Spinal cord (tissue), 10 donors: ENCODE measurements around the gene OR1S2. TPM values are rescaled to one million over a fixed set of nuclear protein-coding genes. Genes with fewer than 3 reads are reported as not detected.
"Not testable (repeated sequence)": the region's sequence is repeated elsewhere in the genome, so short reads cannot be mapped to it uniquely, and the experiment has no call there.

Experiments used
- DNase-seq, 6 donors: peaks; one replicate each; pipeline versions ENCODE4 v3.0.0 to v3.0.0-alpha.2; 2013 to 2015; ENCODE audit warnings: low spot score in 6 of 6, low read depth in 4 of 6
- H3K27ac ChIP-seq: one replicate; pipeline ENCODE4 v1.5.1; 2013; ENCODE audit warnings: low read depth, low read length, control low read depth
- H3K27me3 ChIP-seq: one replicate; pipeline ENCODE4 v1.6.1; 2013; ENCODE audit warnings: low read length; ENCODE audit not compliant: control insufficient read depth, insufficient read depth
- H3K36me3 ChIP-seq: one replicate; pipeline ENCODE4 v1.6.1; 2013; ENCODE audit warnings: low read length; ENCODE audit not compliant: control insufficient read depth, insufficient read depth
- H3K4me1 ChIP-seq: one replicate; pipeline ENCODE4 v1.6.1; 2013; ENCODE audit warnings: low read length; ENCODE audit not compliant: control insufficient read depth, insufficient read depth
- H3K4me3 ChIP-seq: one replicate; pipeline ENCODE4 v1.5.1; 2013; ENCODE audit warnings: low read depth, low read length, control low read depth
- H3K9me3 ChIP-seq: one replicate; pipeline ENCODE4 v1.6.1; 2013; ENCODE audit warnings: low read length; ENCODE audit not compliant: control insufficient read depth, insufficient read depth
- WGBS: methylation state at CpG from one replicate; pipeline ENCODE4 v1.1.5; 2013; ENCODE audit warnings: missing lambda C conversion rate; ENCODE audit not compliant: insufficient coverage; 5-methylcytosine and 5-hydroxymethylcytosine counted together
- long read RNA-seq, 4 donors: transcript quantifications; one replicate each; lab custom pipeline, GENCODE V29; 2026
- polyA plus RNA-seq, 2 donors: library from polyadenylated mRNA; unstranded; fragments of 120-200 nt; gene quantifications; one replicate each; pipeline ENCODE4 v1.2.1, GENCODE V29; 2013; ENCODE audit not compliant: insufficient read length in 2 of 2
- total RNA-seq, 2 donors: library from RNA; depleted of rRNA in 1 of 2; stranded (reverse); fragments of 120-200 nt in 1 of 2; fragments of >200 nt in 1 of 2; gene quantifications; one replicate each; pipeline versions ENCODE4 v1.2.3 to v1.2.4, GENCODE V29; 2013 to 2014
- donor health status: healthy.

Gene OR1S2, protein sequence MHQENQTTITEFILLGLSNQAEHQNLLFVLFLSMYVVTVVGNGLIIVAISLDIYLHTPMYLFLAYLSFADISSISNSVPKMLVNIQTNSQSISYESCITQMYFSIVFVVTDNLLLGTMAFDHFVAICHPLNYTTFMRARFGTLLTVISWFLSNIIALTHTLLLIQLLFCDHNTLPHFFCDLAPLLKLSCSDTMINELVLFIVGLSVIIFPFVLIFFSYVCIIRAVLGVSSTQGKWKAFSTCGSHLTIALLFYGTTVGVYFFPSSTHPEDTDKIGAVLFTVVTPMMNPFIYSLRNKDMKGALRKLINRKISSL
- not detected for total RNA-seq
- polyA plus RNA-seq = not detected
- long read RNA-seq, donor 1 = 0 reads
- long read RNA-seq, donor 2 = 0 reads
- long read RNA-seq, donor 3 = 0 reads
- long read RNA-seq, donor 4 = 0 reads

DNA sequence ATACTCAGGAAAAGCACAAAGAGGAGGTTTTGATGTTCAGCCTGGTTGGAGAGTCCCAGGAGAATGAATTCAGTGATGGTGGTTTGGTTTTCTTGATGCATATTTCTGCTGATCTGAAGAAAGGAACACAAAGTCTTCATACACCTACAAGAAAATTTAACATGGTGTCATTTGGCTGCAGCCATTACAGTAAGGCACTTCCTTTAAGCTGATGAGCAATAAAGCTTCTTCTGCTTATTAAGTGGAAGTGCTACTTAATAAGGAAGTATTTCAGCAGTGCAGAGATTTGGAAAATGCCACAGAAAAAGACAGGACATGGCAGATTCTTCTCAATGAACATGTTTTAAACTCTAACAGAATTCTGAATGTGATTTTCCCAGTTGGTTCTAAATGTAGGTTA lies at the start of gene OR1S2:
Gene OR1S2 (minus strand): TSS at position 101 of the 400 bp plus-strand sequence. CDS start 0 bp downstream, at position 101.
- Histone ChIP-seq H3K4me1 (no peaks in the 10 kb centered on the region), H3K4me3 (no peak within 1 kb of the TSS), H3K27me3 (no peaks in the 10 kb centered on the region), H3K9me3 (no peaks in the 10 kb centered on the region), H3K36me3 (no peaks in the 10 kb centered on the region), H3K27ac (no peak within 1 kb of the TSS)
- DNase-seq = no peak

DNA sequence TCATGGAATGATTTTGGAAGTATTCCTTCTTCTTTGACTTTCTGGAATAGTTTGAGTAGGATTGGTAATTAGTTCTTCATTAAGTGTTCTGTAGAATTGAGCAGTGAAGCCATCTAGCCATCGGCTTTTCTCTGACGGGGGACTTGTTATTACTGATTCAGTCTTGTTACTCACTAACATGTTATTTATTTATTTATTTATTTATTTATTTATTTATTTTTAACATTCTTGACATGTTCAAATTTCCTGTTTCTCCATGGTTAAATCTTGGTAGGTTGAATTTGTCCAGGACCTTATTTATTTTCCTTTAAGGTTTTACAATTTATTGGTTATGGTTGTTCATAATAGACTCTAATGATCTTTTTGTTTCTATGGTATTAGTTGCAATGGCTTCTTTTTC lies 40.0 kb upstream of the OR1S2 start:
- H3K27ac ChIP-seq = no peak overlapping the region
- H3K27me3 ChIP-seq = no peaks in the 10 kb centered on the region
- no peak overlapping the region for H3K4me3 ChIP-seq
- peaks cover 6% of the 10 kb centered on the region for H3K9me3 ChIP-seq
- WGBS = no CpG with 5 or more reads among the region's 2 CpGs
- H3K36me3 ChIP-seq = no peaks in the 10 kb centered on the region
- no peaks in the 10 kb centered on the region for H3K4me1 ChIP-seq
- DNase-seq = no peak

DNA sequence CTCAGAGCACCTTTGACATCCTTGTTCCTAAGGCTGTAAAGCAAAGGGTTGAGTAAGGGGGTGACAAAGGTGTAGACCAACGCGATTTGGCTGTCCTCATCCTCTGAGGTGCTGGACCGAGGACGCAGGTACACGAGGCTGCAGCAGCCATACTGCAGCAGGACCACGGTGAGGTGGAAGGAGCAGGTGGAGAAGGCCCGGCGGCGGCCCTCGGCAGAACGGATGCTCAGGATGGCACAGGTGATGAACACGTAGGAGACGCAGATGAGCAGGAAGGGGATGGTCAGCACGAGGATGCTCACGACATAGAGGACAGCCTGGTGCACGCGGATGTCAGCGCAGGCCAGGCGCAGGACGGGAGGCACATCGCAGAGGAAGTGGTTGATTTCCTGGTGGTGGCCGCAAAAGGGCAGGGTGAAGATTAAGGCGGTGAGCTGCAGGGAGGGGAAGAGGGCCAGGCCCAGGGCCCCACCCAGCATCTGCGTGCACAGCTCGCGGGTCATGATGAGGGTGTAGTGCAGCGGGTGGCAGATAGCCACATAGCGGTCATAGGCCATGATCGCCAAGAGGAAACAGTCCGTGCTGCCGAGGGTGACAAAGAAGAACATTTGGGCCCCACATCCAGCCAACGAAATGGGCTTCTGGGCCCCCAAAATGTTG lies 24.1 kb upstream of the OR1S2 start:
- WGBS = 96% methylated on average over 32 of the region's 32 CpGs

DNA sequence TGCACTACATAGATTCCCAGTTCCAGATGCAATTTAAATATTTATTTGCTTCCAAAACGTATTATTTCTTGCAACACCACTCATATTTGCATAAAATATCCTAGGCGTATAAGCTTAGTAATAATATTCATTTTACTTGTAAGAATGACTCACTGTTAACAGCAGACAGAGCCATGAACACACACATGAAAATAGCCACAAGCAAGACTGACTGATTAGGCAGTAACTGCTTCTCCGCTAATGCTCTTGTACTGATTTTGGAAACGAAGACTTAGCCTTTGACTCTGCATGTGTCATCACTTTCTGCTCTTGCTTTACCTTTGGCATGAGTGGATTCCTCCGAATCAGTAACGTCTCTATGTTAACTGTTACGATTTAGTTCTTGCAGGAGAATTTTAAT lies 18.8 kb upstream of the OR1S2 start:
- H3K27ac ChIP-seq = no peak overlapping the region
- no peak overlapping the region for H3K4me3 ChIP-seq
- no peaks in the 10 kb centered on the region for H3K36me3 ChIP-seq
- DNase-seq = peak in 1 of 6 donors; percentile 6
- H3K9me3 ChIP-seq = no peaks in the 10 kb centered on the region
- no peaks in the 10 kb centered on the region for H3K27me3 ChIP-seq
- 79% methylated on average over 2 of the region's 7 CpGs for WGBS
- no peaks in the 10 kb centered on the region for H3K4me1 ChIP-seq

More for the DNA sequence above, 24.1 kb upstream of the OR1S2 start:
- H3K9me3 ChIP-seq = no peaks in the 10 kb centered on the region
- no peaks in the 10 kb centered on the region for H3K27me3 ChIP-seq
- no peaks in the 10 kb centered on the region for H3K4me1 ChIP-seq
- H3K36me3 ChIP-seq = no peaks in the 10 kb centered on the region
- DNase-seq = no peak
- no peak overlapping the region for H3K27ac ChIP-seq
- no peak overlapping the region for H3K4me3 ChIP-seq

DNA sequence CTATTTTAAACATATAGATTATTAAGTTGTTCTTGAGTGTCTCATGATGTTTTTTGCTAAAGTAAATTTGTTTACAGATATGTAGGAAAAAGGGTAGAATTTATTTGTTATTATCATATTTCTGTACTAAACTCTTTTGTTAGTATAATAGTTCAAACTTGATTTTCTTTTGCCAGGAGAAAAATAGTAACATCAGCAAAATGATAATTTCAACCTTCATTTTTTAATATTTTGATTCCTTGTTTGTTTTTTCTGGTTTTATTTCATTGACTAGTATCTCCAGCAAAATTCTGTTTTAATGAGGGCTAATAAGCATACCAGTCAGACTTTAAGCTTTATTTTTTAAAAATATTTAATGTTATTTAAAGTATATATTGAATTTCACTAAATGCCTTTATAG lies 12.5 kb upstream of the OR1S2 start:
- H3K27me3 ChIP-seq = no peaks in the 10 kb centered on the region
- H3K36me3 ChIP-seq = no peaks in the 10 kb centered on the region
- no peak for DNase-seq
- H3K4me1 ChIP-seq = no peaks in the 10 kb centered on the region
- H3K9me3 ChIP-seq = no peaks in the 10 kb centered on the region
- H3K27ac ChIP-seq = no peak overlapping the region
- no peak overlapping the region for H3K4me3 ChIP-seq

DNA sequence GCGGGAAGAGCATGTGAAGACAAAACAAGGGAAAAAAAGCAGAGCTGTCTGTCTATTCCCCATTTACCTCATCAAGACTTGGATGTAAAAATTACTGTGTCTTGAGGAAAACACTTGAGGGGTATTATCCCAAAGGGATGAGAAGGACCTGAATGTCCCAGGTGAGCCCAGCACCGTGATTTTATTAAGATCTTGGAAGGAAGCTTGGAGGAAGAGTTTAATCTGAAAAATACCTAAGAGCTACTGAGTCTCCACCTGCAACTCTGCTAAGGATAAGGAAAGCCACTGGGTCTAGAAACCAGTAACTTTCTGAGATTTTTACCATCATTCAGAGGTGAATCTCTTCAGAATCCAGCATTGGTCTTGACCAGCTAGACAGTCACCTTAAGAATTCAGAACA lies 8.5 kb upstream of the OR1S2 start, which contains the start of gene OR1S1:
Gene OR1S1 (plus strand): TSS at position 301 of the 400 bp plus-strand sequence.
- H3K4me3 ChIP-seq, DNase-seq, H3K27ac ChIP-seq, H3K27me3 ChIP-seq, H3K9me3 ChIP-seq, H3K4me1 ChIP-seq, H3K36me3 ChIP-seq: not testable (repeated sequence)
- no CpG with 5 or more reads among the region's 2 CpGs for WGBS

DNA sequence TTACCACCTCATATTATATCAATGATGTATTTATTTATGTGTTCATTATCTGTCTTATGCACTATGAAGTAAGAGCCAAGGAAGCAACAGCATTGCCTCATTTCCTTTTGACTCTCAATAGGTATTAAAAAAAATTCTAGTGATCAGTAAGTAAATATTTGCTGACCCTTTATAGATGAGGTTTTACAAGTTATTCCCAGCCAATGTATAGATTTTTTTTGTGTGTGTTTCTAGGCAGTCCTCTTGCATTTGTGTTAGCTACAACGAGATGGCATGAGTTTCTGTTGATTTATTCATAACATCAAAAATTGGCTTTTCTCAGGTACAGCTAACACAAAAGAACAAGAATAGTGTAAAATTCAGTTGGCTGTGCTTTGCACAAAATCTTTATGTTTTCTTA lies 4.7 kb downstream of the OR1S2 start:
- Histone ChIP-seq H3K27me3 (no peaks in the 10 kb centered on the region), H3K9me3 (no peaks in the 10 kb centered on the region), H3K4me1 (no peaks in the 10 kb centered on the region), H3K4me3 (no peak overlapping the region), H3K36me3 (no peaks in the 10 kb centered on the region), H3K27ac (no peak overlapping the region)
- no CpG with 5 or more reads among the region's 1 CpG for WGBS
- DNase-seq = no peak

DNA sequence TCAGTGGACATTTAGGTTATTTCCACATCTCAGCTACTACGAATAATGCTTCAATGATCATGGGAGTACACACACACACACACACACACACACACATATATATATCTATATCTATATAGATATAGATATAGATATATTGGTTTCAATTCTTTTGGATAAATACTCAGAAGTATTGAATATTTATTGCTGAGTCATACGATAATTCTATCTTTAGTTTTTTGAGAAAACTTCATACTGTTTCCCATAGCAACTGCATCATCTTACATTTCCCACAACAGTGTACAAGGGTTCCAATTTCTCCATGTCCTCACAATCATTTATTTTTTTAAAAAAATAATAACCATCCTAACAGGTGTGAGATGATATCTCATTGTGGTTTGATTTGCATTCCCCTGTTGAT lies 8.0 kb downstream of the OR1S2 start:
- no peak for DNase-seq
- Histone ChIP-seq H3K4me1 (no peaks in the 10 kb centered on the region), H3K27ac (no peak overlapping the region), H3K9me3 (no peaks in the 10 kb centered on the region), H3K27me3 (no peaks in the 10 kb centered on the region), H3K36me3 (no peaks in the 10 kb centered on the region), H3K4me3 (no peak overlapping the region)
- no CpG with 5 or more reads among the region's 2 CpGs for WGBS

- H3K4me3 ChIP-seq = no peak overlapping the region
- no peaks in the 10 kb centered on the region for H3K4me1 ChIP-seq
- H3K36me3 ChIP-seq = no peaks in the 10 kb centered on the region
- H3K27ac ChIP-seq = no peak overlapping the region
- no peak for DNase-seq
- H3K9me3 ChIP-seq = no peaks in the 10 kb centered on the region
- H3K27me3 ChIP-seq = no peaks in the 10 kb centered on the region
Measured at GRCh38 chr11:58193391-58193790, 10.6 kb downstream of the OR1S2 start.

- no peak for DNase-seq
- no CpG with 5 or more reads among the region's 3 CpGs for WGBS
Measured at GRCh38 chr11:58192229-58192628, 11.7 kb downstream of the OR1S2 start.

More at GRCh38 chr11:58192229-58192628, 11.7 kb downstream of the OR1S2 start:
- Histone ChIP-seq H3K4me1 (no peaks in the 10 kb centered on the region), H3K9me3 (no peaks in the 10 kb centered on the region), H3K4me3 (no peak overlapping the region), H3K36me3 (no peaks in the 10 kb centered on the region), H3K27me3 (no peaks in the 10 kb centered on the region), H3K27ac (no peak overlapping the region)
